ENCODE results near the gene KIZ.

Gene KIZ

GRCh38 chr20:21265261-21266190 is 139.6 kb downstream of the KIZ start:
- peaks cover 17 to 56% of the 10 kb centered on the region in 2 donors for H3K27me3 Mint-ChIP-seq
- no peaks in the 10 kb centered on the region for H3K36me3 Mint-ChIP-seq (ENCODE audit: insufficient read depth)
- DNase-seq = no peak
- H3K27ac Mint-ChIP-seq = no peak overlapping the region
- H3K4me1 Mint-ChIP-seq (ENCODE audit: low read depth in 2 of 2) = no peaks in the 10 kb centered on the region
- H3K9me3 Mint-ChIP-seq = no peaks in the 10 kb centered on the region
- ATAC-seq (replicated peaks) = no peak
- no peak overlapping the region for H3K4me3 Mint-ChIP-seq

- ATAC-seq (replicated peaks) (no peak), DNase-seq (no peak)
- H3K27me3 Mint-ChIP-seq = peaks cover 17 to 57% of the 10 kb centered on the region in 2 donors
- no peak overlapping the region for H3K27ac Mint-ChIP-seq
- H3K36me3 Mint-ChIP-seq (ENCODE audit: insufficient read depth) = no peaks in the 10 kb centered on the region
- no peaks in the 10 kb centered on the region for H3K9me3 Mint-ChIP-seq
- no peaks in the 10 kb centered on the region for H3K4me1 Mint-ChIP-seq (ENCODE audit: low read depth in 2 of 2)
- H3K4me3 Mint-ChIP-seq = no peak overlapping the region
Observed at GRCh38 chr20:21266191-21266536, 140.3 kb downstream of the KIZ start.

GRCh38 chr20:21269772-21270171 is 143.9 kb downstream of the KIZ start:
- no peaks in the 10 kb centered on the region for H3K4me1 Mint-ChIP-seq (ENCODE audit: low read depth in 2 of 2)
- DNase-seq (no peak), ATAC-seq (replicated peaks) (no peak)
- no peak overlapping the region for H3K27ac Mint-ChIP-seq
- H3K27me3 Mint-ChIP-seq = peaks cover 23 to 75% of the 10 kb centered on the region in 2 donors
- H3K4me3 Mint-ChIP-seq = no peak overlapping the region
- H3K36me3 Mint-ChIP-seq (ENCODE audit: insufficient read depth) = no peaks in the 10 kb centered on the region
- peaks cover 0 to 1% of the 10 kb centered on the region in 2 donors for H3K9me3 Mint-ChIP-seq

- no peak for DNase-seq
- peaks cover 23 to 69% of the 10 kb centered on the region in 2 donors for H3K27me3 Mint-ChIP-seq
- H3K9me3 Mint-ChIP-seq = peaks cover 0 to 1% of the 10 kb centered on the region in 2 donors
- H3K27ac Mint-ChIP-seq = no peak overlapping the region
- no peaks in the 10 kb centered on the region for H3K4me1 Mint-ChIP-seq (ENCODE audit: low read depth in 2 of 2)
- H3K4me3 Mint-ChIP-seq = no peak overlapping the region
- ATAC-seq (replicated peaks) = no peak
- no peaks in the 10 kb centered on the region for H3K36me3 Mint-ChIP-seq (ENCODE audit: insufficient read depth)
Observed at GRCh38 chr20:21270806-21271205, 144.9 kb downstream of the KIZ start.

- Mint-ChIP-seq H3K4me3 (no peak overlapping the region), H3K27ac (no peak overlapping the region), H3K27me3 (peaks cover 23 to 58% of the 10 kb centered on the region in 2 donors), H3K9me3 (peaks cover 0 to 1% of the 10 kb centered on the region in 2 donors), H3K4me1 (ENCODE audit: low read depth in 2 of 2) (no peaks in the 10 kb centered on the region), H3K36me3 (ENCODE audit: insufficient read depth) (no peaks in the 10 kb centered on the region)
- ATAC-seq (replicated peaks) (no peak), DNase-seq (no peak)
Observed at GRCh38 chr20:21272279-21272678, 146.4 kb downstream of the KIZ start.

- Mint-ChIP-seq H3K27me3 (peaks cover 20 to 58% of the 10 kb centered on the region in 2 donors), H3K4me3 (no peak overlapping the region), H3K27ac (no peak overlapping the region), H3K4me1 (ENCODE audit: low read depth in 2 of 2) (no peaks in the 10 kb centered on the region), H3K36me3 (ENCODE audit: insufficient read depth) (no peaks in the 10 kb centered on the region), H3K9me3 (peaks cover 0 to 1% of the 10 kb centered on the region in 2 donors)
- DNase-seq (no peak), ATAC-seq (replicated peaks) (no peak)
Observed at GRCh38 chr20:21272679-21273078, 146.8 kb downstream of the KIZ start.

- DNase-seq (no peak), ATAC-seq (replicated peaks) (no peak)
- Mint-ChIP-seq H3K27me3 (peaks cover 18 to 47% of the 10 kb centered on the region in 2 donors), H3K27ac (no peak overlapping the region), H3K9me3 (peaks cover 0 to 1% of the 10 kb centered on the region in 2 donors), H3K4me1 (ENCODE audit: low read depth in 2 of 2) (no peaks in the 10 kb centered on the region), H3K4me3 (no peak overlapping the region), H3K36me3 (ENCODE audit: insufficient read depth) (no peaks in the 10 kb centered on the region)
Observed at GRCh38 chr20:21273755-21274386, 148.0 kb downstream of the KIZ start.

- no peak overlapping the region for H3K4me3 Mint-ChIP-seq
- DNase-seq = no peak
- H3K27ac Mint-ChIP-seq = no peak overlapping the region
- no peaks in the 10 kb centered on the region for H3K9me3 Mint-ChIP-seq
- H3K27me3 Mint-ChIP-seq = peaks cover 12 to 23% of the 10 kb centered on the region in 2 donors
- ATAC-seq (replicated peaks) = no peak
- H3K4me1 Mint-ChIP-seq (ENCODE audit: low read depth in 2 of 2) = peaks cover 0 to 4% of the 10 kb centered on the region in 2 donors
- H3K36me3 Mint-ChIP-seq (ENCODE audit: insufficient read depth) = no peaks in the 10 kb centered on the region
Observed at GRCh38 chr20:21278829-21279228, 152.9 kb downstream of the KIZ start.

- Mint-ChIP-seq H3K27ac (no peak overlapping the region), H3K4me3 (no peak overlapping the region), H3K36me3 (ENCODE audit: insufficient read depth) (no peaks in the 10 kb centered on the region), H3K4me1 (ENCODE audit: low read depth in 2 of 2) (peaks cover 0 to 4% of the 10 kb centered on the region in 2 donors), H3K27me3 (peaks cover 18 to 23% of the 10 kb centered on the region in 2 donors), H3K9me3 (no peaks in the 10 kb centered on the region)
- DNase-seq (no peak), ATAC-seq (replicated peaks) (no peak)
Observed at GRCh38 chr20:21279706-21280521, 154.0 kb downstream of the KIZ start.

GRCh38 chr20:21280522-21281016 is 154.7 kb downstream of the KIZ start:
- Mint-ChIP-seq H3K36me3 (ENCODE audit: insufficient read depth) (no peaks in the 10 kb centered on the region), H3K4me1 (ENCODE audit: low read depth in 2 of 2) (peaks cover 0 to 4% of the 10 kb centered on the region in 2 donors), H3K27me3 (peaks cover 23 to 25% of the 10 kb centered on the region in 2 donors), H3K27ac (no peak overlapping the region), H3K4me3 (no peak overlapping the region), H3K9me3 (no peaks in the 10 kb centered on the region)
- DNase-seq = no peak
- no peak for ATAC-seq (replicated peaks)

- H3K9me3 Mint-ChIP-seq = no peaks in the 10 kb centered on the region
- H3K27ac Mint-ChIP-seq = no peak overlapping the region
- ATAC-seq (replicated peaks) (no peak), DNase-seq (no peak)
- no peaks in the 10 kb centered on the region for H3K36me3 Mint-ChIP-seq (ENCODE audit: insufficient read depth)
- H3K27me3 Mint-ChIP-seq = peaks cover 55 to 78% of the 10 kb centered on the region in 2 donors
- H3K4me1 Mint-ChIP-seq (ENCODE audit: low read depth in 2 of 2) = no peaks in the 10 kb centered on the region
- no peak overlapping the region for H3K4me3 Mint-ChIP-seq
Observed at GRCh38 chr20:21286775-21287174, 160.9 kb downstream of the KIZ start.

- peaks cover 51 to 78% of the 10 kb centered on the region in 2 donors for H3K27me3 Mint-ChIP-seq
- no peaks in the 10 kb centered on the region for H3K36me3 Mint-ChIP-seq (ENCODE audit: insufficient read depth)
- no peak overlapping the region for H3K4me3 Mint-ChIP-seq
- DNase-seq = no peak
- no peaks in the 10 kb centered on the region for H3K4me1 Mint-ChIP-seq (ENCODE audit: low read depth in 2 of 2)
- H3K9me3 Mint-ChIP-seq = no peaks in the 10 kb centered on the region
- ATAC-seq (replicated peaks) = no peak
- H3K27ac Mint-ChIP-seq = no peak overlapping the region
Observed at GRCh38 chr20:21288587-21289370, 162.9 kb downstream of the KIZ start.
